Activated CD4-positive, alpha-beta T cell treated with anti-CD3 and anti-CD28 coated beads for 48 hours (primary cell): ENCODE data around the gene FUBP3.
A peak's percentile ranks its signal among the peaks of the same experiment; 100 is the strongest.

Experiments used
- DNase-seq: peaks from one replicate; pipeline ENCODE4 v3.0.0-alpha.2; 2020

Gene FUBP3

GRCh38 chr9:130578865-130579737 is at the start of gene FUBP3:
FUBP3 (plus strand) TSS chr9:130579577; CDS start chr9:130579681, 104 bp downstream.
- DNase-seq: peak; percentile 96

GRCh38 chr9:130530938-130531337 is 48.4 kb upstream of the FUBP3 start:
- no peak for DNase-seq

GRCh38 chr9:130531670-130532069 is 47.7 kb upstream of the FUBP3 start:
- no peak for DNase-seq

GRCh38 chr9:130532426-130533080 is 46.8 kb upstream of the FUBP3 start:
- no peak for DNase-seq

GRCh38 chr9:130535818-130536521 is 43.4 kb upstream of the FUBP3 start:
- DNase-seq: no peak

GRCh38 chr9:130536701-130537107 is 42.7 kb upstream of the FUBP3 start:
- DNase-seq: no peak

GRCh38 chr9:130537346-130538050 is 41.9 kb upstream of the FUBP3 start:
- no peak for DNase-seq

- no peak for DNase-seq
Measured at GRCh38 chr9:130539420-130540223, 39.8 kb upstream of the FUBP3 start.

GRCh38 chr9:130541533-130541932 is 37.8 kb upstream of the FUBP3 start:
- no peak for DNase-seq

- no peak for DNase-seq
Measured at GRCh38 chr9:130542038-130542437, 37.3 kb upstream of the FUBP3 start.

GRCh38 chr9:130542457-130543228 is 36.7 kb upstream of the FUBP3 start:
- DNase-seq: no peak

GRCh38 chr9:130543368-130543767 is 36.0 kb upstream of the FUBP3 start:
- DNase-seq: no peak

GRCh38 chr9:130543859-130544258 is 35.5 kb upstream of the FUBP3 start:
- DNase-seq: no peak

- DNase-seq: no peak
Measured at GRCh38 chr9:130544364-130544763, 35.0 kb upstream of the FUBP3 start.

GRCh38 chr9:130548103-130548502 is 31.3 kb upstream of the FUBP3 start:
- DNase-seq: no peak

GRCh38 chr9:130549093-130549735 is 30.2 kb upstream of the FUBP3 start:
- DNase-seq: no peak

GRCh38 chr9:130554606-130555005 is 24.8 kb upstream of the FUBP3 start:
- no peak for DNase-seq

- DNase-seq: no peak
Measured at GRCh38 chr9:130555061-130555460, 24.3 kb upstream of the FUBP3 start.

GRCh38 chr9:130555968-130556367 is 23.4 kb upstream of the FUBP3 start:
- DNase-seq: no peak

GRCh38 chr9:130556396-130557076 is 22.8 kb upstream of the FUBP3 start:
- no peak for DNase-seq
